Measurements from ENCODE around the gene LSM4. TPM values are rescaled to one million over a fixed set of nuclear protein-coding genes. Genes with fewer than 3 reads are reported as not detected.

LSM4 gene
- total and polyA plus RNA-seq, 2 of the 4 experiments (the other 2 are of a cell fraction) = 44.8 to 118 TPM

GRCh38 chr19:18265582-18265981 lies 57.3 kb downstream of the LSM4 start:
- no peaks in the 10 kb centered on the region for H3K27me3 ChIP-seq (ENCODE audit: control insufficient read depth, insufficient read depth, low read length)
- no peak overlapping the region for H3K27ac ChIP-seq (ENCODE audit: insufficient read depth, low read length)
- H2AFZ ChIP-seq (replicated peaks; ENCODE audit: low read length, poor library complexity) = no peak overlapping the region
- H2AK5ac ChIP-seq (ENCODE audit: low read depth, low read length) = no peak overlapping the region
- no peak overlapping the region for H4K5ac ChIP-seq (ENCODE audit: low read depth, low read length)
- peaks cover 3% of the 10 kb centered on the region; the same call in 1 of the 2 replicates for H3K9me1 ChIP-seq (ENCODE audit: insufficient read depth, low read length)
- no peak overlapping the region for H2AK9ac ChIP-seq (replicated peaks; ENCODE audit: low read depth, low read length, poor library complexity)
- H4K20me1 ChIP-seq (ENCODE audit: insufficient read depth, low read length) = peaks cover 3% of the 10 kb centered on the region; the same call in 1 of the 2 replicates
- H4K91ac ChIP-seq (ENCODE audit: insufficient read depth, low read depth, low read length) = no peak overlapping the region
- no peak overlapping the region for H2BK5ac ChIP-seq (ENCODE audit: low read depth, low read length, poor library complexity, severe bottlenecking)
- intact Hi-C loops (cut with micrococcal nuclease) (no loop called here), dilution Hi-C loops (cut with HindIII; ENCODE audit: low sequenced_read_pairs, unreplicated experiment) (no loop called here), in situ Hi-C loops (cut with MboI; ENCODE audit: low sequenced_read_pairs) (no loop called here)
- H3K14ac ChIP-seq (replicated peaks; ENCODE audit: low read depth, low read length) = no peak overlapping the region
- H3K79me1 ChIP-seq (ENCODE audit: low read depth in 1 of 2, low read length in 2 of 2) = no peaks in the 10 kb centered on the region; a peak in 1 of 4 replicates
- TF ChIP-seq MAFK (IDR thresholded peaks at IDR 0.05; ENCODE audit: low read depth, low read length) (no peak), RCOR1 (IDR thresholded peaks at IDR 0.05; ENCODE audit: insufficient replicate concordance, low read length) (no peak), CEBPB (IDR thresholded peaks at IDR 0.05; ENCODE audit: low read depth, low read length) (no peak), RFX5 (IDR thresholded peaks at IDR 0.05; ENCODE audit: low read depth, low read length) (no peak), NFE2L2 (IDR thresholded peaks at IDR 0.05; ENCODE audit: low read depth, low read length) (no peak), MAZ (IDR thresholded peaks at IDR 0.05; ENCODE audit: borderline replicate concordance, low read depth, low read length) (no peak), SMC3 (IDR thresholded peaks at IDR 0.05; ENCODE audit: low read depth, low read length) (no peak), FOS (IDR thresholded peaks at IDR 0.05; ENCODE audit: low read depth, low read length) (no peak), MXI1 (IDR thresholded peaks at IDR 0.05; ENCODE audit: borderline replicate concordance, low read depth, low read length) (no peak), RAD21 (IDR thresholded peaks at IDR 0.05; ENCODE audit: low read length) (no peak), BHLHE40 (IDR thresholded peaks at IDR 0.05; ENCODE audit: low read depth, low read length) (no peak), POLR2A (IDR thresholded peaks at IDR 0.05; ENCODE audit: low read depth, low read length) (no peak), CHD1 (IDR thresholded peaks at IDR 0.05; ENCODE audit: low read depth, low read length) (no peak)
- TF ChIP-seq, protein P1, sequence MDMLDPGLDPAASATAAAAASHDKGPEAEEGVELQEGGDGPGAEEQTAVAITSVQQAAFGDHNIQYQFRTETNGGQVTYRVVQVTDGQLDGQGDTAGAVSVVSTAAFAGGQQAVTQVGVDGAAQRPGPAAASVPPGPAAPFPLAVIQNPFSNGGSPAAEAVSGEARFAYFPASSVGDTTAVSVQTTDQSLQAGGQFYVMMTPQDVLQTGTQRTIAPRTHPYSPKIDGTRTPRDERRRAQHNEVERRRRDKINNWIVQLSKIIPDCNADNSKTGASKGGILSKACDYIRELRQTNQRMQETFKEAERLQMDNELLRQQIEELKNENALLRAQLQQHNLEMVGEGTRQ (IDR thresholded peaks at IDR 0.05; ENCODE audit: low read depth, low read length) = no peak
- TF ChIP-seq, protein P2, sequence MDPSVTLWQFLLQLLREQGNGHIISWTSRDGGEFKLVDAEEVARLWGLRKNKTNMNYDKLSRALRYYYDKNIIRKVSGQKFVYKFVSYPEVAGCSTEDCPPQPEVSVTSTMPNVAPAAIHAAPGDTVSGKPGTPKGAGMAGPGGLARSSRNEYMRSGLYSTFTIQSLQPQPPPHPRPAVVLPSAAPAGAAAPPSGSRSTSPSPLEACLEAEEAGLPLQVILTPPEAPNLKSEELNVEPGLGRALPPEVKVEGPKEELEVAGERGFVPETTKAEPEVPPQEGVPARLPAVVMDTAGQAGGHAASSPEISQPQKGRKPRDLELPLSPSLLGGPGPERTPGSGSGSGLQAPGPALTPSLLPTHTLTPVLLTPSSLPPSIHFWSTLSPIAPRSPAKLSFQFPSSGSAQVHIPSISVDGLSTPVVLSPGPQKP (IDR thresholded peaks at IDR 0.05; ENCODE audit: borderline replicate concordance, low read depth, low read length) = no peak
- TF ChIP-seq, protein P3, sequence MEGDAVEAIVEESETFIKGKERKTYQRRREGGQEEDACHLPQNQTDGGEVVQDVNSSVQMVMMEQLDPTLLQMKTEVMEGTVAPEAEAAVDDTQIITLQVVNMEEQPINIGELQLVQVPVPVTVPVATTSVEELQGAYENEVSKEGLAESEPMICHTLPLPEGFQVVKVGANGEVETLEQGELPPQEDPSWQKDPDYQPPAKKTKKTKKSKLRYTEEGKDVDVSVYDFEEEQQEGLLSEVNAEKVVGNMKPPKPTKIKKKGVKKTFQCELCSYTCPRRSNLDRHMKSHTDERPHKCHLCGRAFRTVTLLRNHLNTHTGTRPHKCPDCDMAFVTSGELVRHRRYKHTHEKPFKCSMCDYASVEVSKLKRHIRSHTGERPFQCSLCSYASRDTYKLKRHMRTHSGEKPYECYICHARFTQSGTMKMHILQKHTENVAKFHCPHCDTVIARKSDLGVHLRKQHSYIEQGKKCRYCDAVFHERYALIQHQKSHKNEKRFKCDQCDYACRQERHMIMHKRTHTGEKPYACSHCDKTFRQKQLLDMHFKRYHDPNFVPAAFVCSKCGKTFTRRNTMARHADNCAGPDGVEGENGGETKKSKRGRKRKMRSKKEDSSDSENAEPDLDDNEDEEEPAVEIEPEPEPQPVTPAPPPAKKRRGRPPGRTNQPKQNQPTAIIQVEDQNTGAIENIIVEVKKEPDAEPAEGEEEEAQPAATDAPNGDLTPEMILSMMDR (conservative IDR thresholded peaks at IDR 0.05; ENCODE audit: low read depth, low read length) = no peak
- H3K18ac ChIP-seq (ENCODE audit: low read depth, low read length) = no peak overlapping the region
- no peak overlapping the region for H2BK20ac ChIP-seq (ENCODE audit: low read depth, low read length)
- BruUV-seq (replicated peaks) = no TSS peak
- ChIA-PET CTCF (no interaction called here), POLR2A (ENCODE audit: unreplicated experiment) (no interaction called here)
- ATAC-seq (ENCODE audit: low read depth) (no peak), DNase-seq (no peak)
- H2BK15ac ChIP-seq (ENCODE audit: low read depth, low read length) = no peak overlapping the region
- no peak overlapping the region for H4K8ac ChIP-seq (ENCODE audit: low read depth in 2 of 2, low read length in 2 of 2)
- WGBS, 2 experiments (ENCODE audit: extremely low coverage in 2 of 2, insufficient read length in 1 of 2) = 87% methylated on average over 3 of the region's 7 CpGs; no CpG with 5 or more reads in 1 of the 2 experiments
- no peak overlapping the region for H3K4me3 ChIP-seq (ENCODE audit: insufficient read depth, low read depth, low read length)
- no peak overlapping the region for H3K4me2 ChIP-seq (ENCODE audit: low read depth, low read length)
- no peaks in the 10 kb centered on the region for H3K4me1 ChIP-seq (ENCODE audit: control insufficient read depth, insufficient read depth, low read length)
- no peak overlapping the region for H3K9ac ChIP-seq (ENCODE audit: low read depth, low read length)
- peaks cover 34% of the 10 kb centered on the region for H3K36me3 ChIP-seq (ENCODE audit: control insufficient read depth, insufficient read depth, low read length)
- H3K9me3 ChIP-seq (ENCODE audit: control insufficient read depth, insufficient read depth, low read length) = no peaks in the 10 kb centered on the region
- no peak overlapping the region for H3K4ac ChIP-seq (ENCODE audit: low read depth, low read length)
- H3K23ac ChIP-seq (ENCODE audit: low read depth, low read length) = no peak overlapping the region
- no peak overlapping the region for H2BK120ac ChIP-seq (ENCODE audit: low read depth, low read length)
- H3K56ac ChIP-seq (ENCODE audit: extremely low read depth, insufficient read depth, low read length) = no peak overlapping the region

Measured in IMR-90 (cell line).